Measurements from ENCODE around the gene RRN3. TPM values are rescaled to one million over a fixed set of nuclear protein-coding genes. Genes with fewer than 3 reads are reported as not detected.
"Not testable (repeated sequence)": the region's sequence is repeated elsewhere in the genome, so short reads cannot be mapped to it uniquely, and the experiment has no call there.

The RRN3 gene
- polyA plus RNA-seq, 1 donor (not counting 4 experiments of a cell fraction or from before 2014, with no cell fraction given), result 60.3 TPM

- TF ChIP-seq EZH2 (IDR thresholded peaks at IDR 0.05; ENCODE audit: low read length), result no peak
- TF ChIP-seq CTCF (optimal IDR thresholded peaks at IDR 0.05 in 1 of 3, IDR thresholded peaks at IDR 0.05 in 1 of 3, conservative IDR thresholded peaks at IDR 0.05 in 1 of 3; ENCODE audit: extremely low read depth in 1 of 3, insufficient read depth in 2 of 3, low read length in 3 of 3), result no peak
- FAIRE-seq (peak; percentile 58), DNase-seq (ENCODE audit: low read depth, low spot score) (no peak)
- no peak overlapping the region for H3K27ac ChIP-seq (ENCODE audit: control insufficient read depth, insufficient read depth, low read length)
- H3K4me3 ChIP-seq (ENCODE audit: control insufficient read depth in 2 of 3, extremely low read depth in 1 of 3, insufficient read depth in 2 of 3, low read depth in 1 of 3, low read length in 3 of 3), result no peak overlapping the region
- H3K79me2 ChIP-seq (ENCODE audit: control insufficient read depth, insufficient read depth, low read length), result peaks cover 27% of the 10 kb centered on the region
- H3K9ac ChIP-seq (ENCODE audit: control insufficient read depth, extremely low read depth, insufficient read depth, low read length), result peak overlapping the region; percentile 44
- peak overlapping the region; percentile 48 for H3K4me2 ChIP-seq (ENCODE audit: control insufficient read depth, extremely low read depth, insufficient read depth, low read depth, low read length)
- H3K27me3 ChIP-seq (ENCODE audit: control insufficient read depth, extremely low read depth, insufficient read depth, low read length), result no peaks in the 10 kb centered on the region
- H3K4me1 ChIP-seq (ENCODE audit: control insufficient read depth, extremely low read depth, insufficient read depth, low read length), result peaks cover 43% of the 10 kb centered on the region
- dilution Hi-C loops (cut with MboI; ENCODE audit: extremely low pct_ligation_motif_present, low sequenced_read_pairs), result no loop called here
- no peaks in the 10 kb centered on the region for H3K9me1 ChIP-seq (ENCODE audit: control insufficient read depth, extremely low read depth, insufficient read depth, low read length)
- no peaks in the 10 kb centered on the region for H3K9me3 ChIP-seq (ENCODE audit: control insufficient read depth, low read depth, low read length)
- H3K36me3 ChIP-seq (ENCODE audit: control insufficient read depth in 2 of 2, extremely low read depth in 1 of 2, insufficient read depth in 2 of 2, low read length in 2 of 2), result no peaks in the 10 kb centered on the region
- H4K20me1 ChIP-seq (ENCODE audit: control insufficient read depth, extremely low read depth, insufficient read depth, low read length), result peaks cover 4% of the 10 kb centered on the region
- no peak overlapping the region for H2AFZ ChIP-seq (ENCODE audit: control insufficient read depth, low read length)
Observed at GRCh38 chr16:15141586-15141985, 47.5 kb upstream of the RRN3 start.

GRCh38 chr16:15140444-15141365 lies 46.6 kb upstream of the RRN3 start:
- H3K27ac ChIP-seq (ENCODE audit: control insufficient read depth, insufficient read depth, low read length); H3K9me3 ChIP-seq (ENCODE audit: control insufficient read depth, low read depth, low read length); H3K27me3 ChIP-seq (ENCODE audit: control insufficient read depth, extremely low read depth, insufficient read depth, low read length); H2AFZ ChIP-seq (ENCODE audit: control insufficient read depth, low read length); H4K20me1 ChIP-seq (ENCODE audit: control insufficient read depth, extremely low read depth, insufficient read depth, low read length); DNase-seq (ENCODE audit: low read depth, low spot score); dilution Hi-C loops (cut with MboI; ENCODE audit: extremely low pct_ligation_motif_present, low sequenced_read_pairs); H3K9ac ChIP-seq (ENCODE audit: control insufficient read depth, extremely low read depth, insufficient read depth, low read length); H3K4me2 ChIP-seq (ENCODE audit: control insufficient read depth, extremely low read depth, insufficient read depth, low read depth, low read length); H3K36me3 ChIP-seq (ENCODE audit: control insufficient read depth in 2 of 2, extremely low read depth in 1 of 2, insufficient read depth in 2 of 2, low read length in 2 of 2); H3K4me3 ChIP-seq (ENCODE audit: control insufficient read depth in 2 of 3, extremely low read depth in 1 of 3, insufficient read depth in 2 of 3, low read depth in 1 of 3, low read length in 3 of 3); H3K9me1 ChIP-seq (ENCODE audit: control insufficient read depth, extremely low read depth, insufficient read depth, low read length): not testable (repeated sequence)
- peak; percentile 51 for FAIRE-seq
- Histone ChIP-seq H3K4me1 (ENCODE audit: control insufficient read depth, extremely low read depth, insufficient read depth, low read length) (peaks cover 34% of the 10 kb centered on the region), H3K79me2 (ENCODE audit: control insufficient read depth, insufficient read depth, low read length) (peaks cover 19% of the 10 kb centered on the region)

DNA sequence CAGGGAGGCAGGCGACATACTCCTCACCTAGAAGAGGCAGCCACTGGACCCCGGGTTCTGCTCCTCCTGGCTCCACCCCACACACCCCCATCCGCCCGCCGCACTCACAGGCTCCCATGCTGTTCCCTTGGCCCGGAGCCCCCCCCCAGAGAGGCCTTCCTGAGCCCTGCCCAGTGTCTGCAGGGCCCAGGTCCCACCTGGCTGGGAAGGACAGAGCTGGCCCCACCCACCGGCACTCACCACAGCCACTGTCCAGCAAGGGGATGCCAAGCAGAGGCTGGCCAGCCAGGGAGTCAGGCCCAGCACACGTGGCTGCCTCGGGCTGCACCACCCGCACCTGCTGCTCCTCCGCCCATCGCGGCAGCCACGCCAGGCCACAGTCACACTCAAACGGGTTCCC lies 43.4 kb upstream of the RRN3 start:
- H3K4me1 ChIP-seq (ENCODE audit: control insufficient read depth, extremely low read depth, insufficient read depth, low read length); H3K9me1 ChIP-seq (ENCODE audit: control insufficient read depth, extremely low read depth, insufficient read depth, low read length); H3K4me3 ChIP-seq (ENCODE audit: control insufficient read depth in 2 of 3, extremely low read depth in 1 of 3, insufficient read depth in 2 of 3, low read depth in 1 of 3, low read length in 3 of 3); DNase-seq (ENCODE audit: low read depth, low spot score); H3K36me3 ChIP-seq (ENCODE audit: control insufficient read depth in 2 of 2, extremely low read depth in 1 of 2, insufficient read depth in 2 of 2, low read length in 2 of 2); H4K20me1 ChIP-seq (ENCODE audit: control insufficient read depth, extremely low read depth, insufficient read depth, low read length); H3K9ac ChIP-seq (ENCODE audit: control insufficient read depth, extremely low read depth, insufficient read depth, low read length); H2AFZ ChIP-seq (ENCODE audit: control insufficient read depth, low read length); H3K9me3 ChIP-seq (ENCODE audit: control insufficient read depth, low read depth, low read length); dilution Hi-C loops (cut with MboI; ENCODE audit: extremely low pct_ligation_motif_present, low sequenced_read_pairs); H3K27ac ChIP-seq (ENCODE audit: control insufficient read depth, insufficient read depth, low read length); FAIRE-seq; H3K27me3 ChIP-seq (ENCODE audit: control insufficient read depth, extremely low read depth, insufficient read depth, low read length); H3K4me2 ChIP-seq (ENCODE audit: control insufficient read depth, extremely low read depth, insufficient read depth, low read depth, low read length): not testable (repeated sequence)
- peaks cover 10% of the 10 kb centered on the region for H3K79me2 ChIP-seq (ENCODE audit: control insufficient read depth, insufficient read depth, low read length)

DNA sequence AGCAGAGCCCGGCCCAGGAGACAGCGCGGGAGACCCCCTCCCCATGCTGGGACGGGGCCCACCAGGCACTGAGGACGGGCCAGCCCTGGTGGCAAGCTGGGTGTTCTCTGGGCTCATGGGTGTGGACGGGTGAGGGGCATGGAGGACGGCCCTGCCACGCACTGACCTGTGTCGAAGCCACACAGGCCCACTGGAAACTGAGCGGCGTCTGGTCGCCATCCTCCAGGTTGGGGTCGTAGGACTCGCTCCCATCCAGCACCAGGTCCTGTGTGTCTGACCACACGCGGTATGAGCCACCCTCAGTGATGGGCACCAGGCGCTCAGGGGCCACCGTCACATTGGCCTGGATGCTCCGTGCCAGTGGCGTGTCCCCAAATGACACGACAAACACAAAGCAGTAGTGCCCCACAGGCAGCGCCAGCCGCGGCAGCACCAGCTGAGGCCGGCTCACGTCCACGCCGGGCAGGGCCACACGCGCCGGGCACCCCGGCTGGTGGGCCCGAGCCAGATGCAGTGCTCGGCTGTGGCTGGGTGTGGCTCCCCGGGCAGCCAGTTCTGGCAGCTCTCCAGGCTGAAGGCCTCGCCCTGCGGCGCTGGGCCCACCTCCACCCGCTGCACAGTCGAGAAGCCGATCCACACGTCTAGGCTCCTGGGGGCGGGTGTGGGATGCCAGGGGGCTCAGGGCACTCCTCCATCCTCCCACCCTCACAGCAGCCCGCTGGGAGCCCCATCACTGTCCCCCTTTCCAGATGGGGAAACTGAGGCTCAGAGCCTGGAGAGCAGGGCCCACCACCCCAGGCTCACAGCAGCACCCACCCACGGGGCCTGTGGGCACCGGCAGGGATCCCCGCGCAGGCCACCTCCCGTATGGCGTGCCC lies 41.6 kb upstream of the RRN3 start:
- H3K9me3 ChIP-seq (ENCODE audit: control insufficient read depth, low read depth, low read length); H3K4me1 ChIP-seq (ENCODE audit: control insufficient read depth, extremely low read depth, insufficient read depth, low read length); H3K4me2 ChIP-seq (ENCODE audit: control insufficient read depth, extremely low read depth, insufficient read depth, low read depth, low read length); H3K27ac ChIP-seq (ENCODE audit: control insufficient read depth, insufficient read depth, low read length); H3K27me3 ChIP-seq (ENCODE audit: control insufficient read depth, extremely low read depth, insufficient read depth, low read length); H3K79me2 ChIP-seq (ENCODE audit: control insufficient read depth, insufficient read depth, low read length); H3K9ac ChIP-seq (ENCODE audit: control insufficient read depth, extremely low read depth, insufficient read depth, low read length); H3K4me3 ChIP-seq (ENCODE audit: control insufficient read depth in 2 of 3, extremely low read depth in 1 of 3, insufficient read depth in 2 of 3, low read depth in 1 of 3, low read length in 3 of 3); H4K20me1 ChIP-seq (ENCODE audit: control insufficient read depth, extremely low read depth, insufficient read depth, low read length); H2AFZ ChIP-seq (ENCODE audit: control insufficient read depth, low read length); dilution Hi-C loops (cut with MboI; ENCODE audit: extremely low pct_ligation_motif_present, low sequenced_read_pairs); H3K36me3 ChIP-seq (ENCODE audit: control insufficient read depth in 2 of 2, extremely low read depth in 1 of 2, insufficient read depth in 2 of 2, low read length in 2 of 2); DNase-seq (ENCODE audit: low read depth, low spot score); FAIRE-seq; H3K9me1 ChIP-seq (ENCODE audit: control insufficient read depth, extremely low read depth, insufficient read depth, low read length): not testable (repeated sequence)

Measured in keratinocyte (primary cell).